Peyer's patch (tissue), 4 donors: ENCODE results near the gene CDK5RAP1. TPM values are rescaled to one million over a fixed set of nuclear protein-coding genes. Genes with fewer than 3 reads are reported as not detected.

Source experiments
- DNase-seq, 3 donors: peaks; one replicate each; pipeline ENCODE4 v3.0.0-alpha.2; 2017 to 2019
- H3K27ac ChIP-seq, 4 donors: fragments of 200-600 bp; sonication (generic); one replicate each; pipeline ENCODE4 v1.5.1; 2016 to 2019
- H3K27me3 ChIP-seq, 2 donors: fragments of 200-600 bp; sonication (generic); one replicate each; pipeline ENCODE4 v1.5.1; 2019
- H3K36me3 ChIP-seq, 3 donors: fragments of 200-600 bp; sonication (generic); one replicate each; pipeline ENCODE4 v1.5.1; 2016 to 2019
- H3K4me1 ChIP-seq, 4 donors: fragments of 200-600 bp; sonication (generic); one replicate each; pipeline ENCODE4 v1.5.1; 2016 to 2019
- H3K4me3 ChIP-seq, 4 donors: fragments of 200-600 bp; sonication (generic); 1 replicate in 3 of 4; 2 replicates in 1 of 4; pipeline ENCODE4 v1.5.1; 2016 to 2019; ENCODE audit warnings: mild to moderate bottlenecking in 1 of 4
- H3K9me3 ChIP-seq, 4 donors: fragments of 200-600 bp; sonication (generic); one replicate each; pipeline ENCODE4 v1.5.1; 2016 to 2019; ENCODE audit warnings: mild to moderate bottlenecking in 1 of 4
- CTCF ChIP-seq, 6 experiments: fragments of 450-650 bp in 4 of 6; fragments of 200-600 bp in 2 of 6; sonication (generic) in 1 of 6; IDR thresholded peaks; one replicate each; pipeline ENCODE4 v1.5.1; 2017 to 2019; ENCODE audit warnings: antibody characterized with exemption in 6 of 6, mild to moderate bottlenecking in 3 of 6, moderate library complexity in 1 of 6
- POLR2A ChIP-seq, 2 donors: fragments of 450-650 bp; IDR thresholded peaks; one replicate each; pipeline ENCODE4 v1.5.1; 2017; ENCODE audit warnings: antibody characterized with exemption in 2 of 2, mild to moderate bottlenecking in 2 of 2, moderate library complexity in 2 of 2
- total RNA-seq, 4 donors: library from RNA; depleted of rRNA; stranded (reverse); fragments of >200 nt; gene quantifications; one replicate each; pipeline ENCODE4 v1.1.0, GENCODE V29; 2016

The CDK5RAP1 gene
- total RNA-seq, 4 donors from 2014 or later = 23.5 to 47.0 (median 30.9) TPM

GRCh38 chr20:33316343-33316742 is 85.0 kb downstream of the CDK5RAP1 start:
- no peaks in the 10 kb centered on the region for H3K9me3 ChIP-seq
- H3K4me1 ChIP-seq = no peaks in the 10 kb centered on the region
- H3K27me3 ChIP-seq = no peaks in the 10 kb centered on the region
- no peak for DNase-seq
- H3K4me3 ChIP-seq = no peak overlapping the region
- no peaks in the 10 kb centered on the region for H3K36me3 ChIP-seq
- H3K27ac ChIP-seq = no peak overlapping the region
- no peak for TF ChIP-seq CTCF (IDR thresholded peaks at IDR 0.05)
- no peak for TF ChIP-seq POLR2A (IDR thresholded peaks at IDR 0.05)

- no peak overlapping the region for H3K27ac ChIP-seq
- DNase-seq = no peak
- no peaks in the 10 kb centered on the region for H3K27me3 ChIP-seq
- H3K36me3 ChIP-seq = no peaks in the 10 kb centered on the region
- TF ChIP-seq POLR2A (IDR thresholded peaks at IDR 0.05) (no peak), CTCF (IDR thresholded peaks at IDR 0.05) (no peak)
- no peaks in the 10 kb centered on the region for H3K9me3 ChIP-seq
- no peak overlapping the region for H3K4me3 ChIP-seq
- H3K4me1 ChIP-seq = no peaks in the 10 kb centered on the region
Observed at GRCh38 chr20:33313686-33314314, 87.5 kb downstream of the CDK5RAP1 start.

- H3K36me3 ChIP-seq = no peaks in the 10 kb centered on the region
- no peak overlapping the region for H3K27ac ChIP-seq
- H3K9me3 ChIP-seq = no peaks in the 10 kb centered on the region
- TF ChIP-seq CTCF (IDR thresholded peaks at IDR 0.05) (no peak), POLR2A (IDR thresholded peaks at IDR 0.05) (no peak)
- H3K27me3 ChIP-seq = no peaks in the 10 kb centered on the region
- no peaks in the 10 kb centered on the region for H3K4me1 ChIP-seq
- no peak for DNase-seq
- H3K4me3 ChIP-seq = no peak overlapping the region
Observed at GRCh38 chr20:33312583-33312982, 88.7 kb downstream of the CDK5RAP1 start.

GRCh38 chr20:33311996-33312395 is 89.3 kb downstream of the CDK5RAP1 start:
- Histone ChIP-seq H3K27me3 (no peaks in the 10 kb centered on the region), H3K27ac (no peak overlapping the region), H3K4me3 (no peak overlapping the region), H3K4me1 (no peaks in the 10 kb centered on the region), H3K36me3 (no peaks in the 10 kb centered on the region), H3K9me3 (no peaks in the 10 kb centered on the region)
- TF ChIP-seq CTCF (IDR thresholded peaks at IDR 0.05) (no peak), POLR2A (IDR thresholded peaks at IDR 0.05) (no peak)
- no peak for DNase-seq

- TF ChIP-seq POLR2A (IDR thresholded peaks at IDR 0.05) (no peak), CTCF (IDR thresholded peaks at IDR 0.05) (no peak)
- H3K4me1 ChIP-seq = no peaks in the 10 kb centered on the region
Observed at GRCh38 chr20:33311011-33311410, 90.3 kb downstream of the CDK5RAP1 start.

More at GRCh38 chr20:33311011-33311410, 90.3 kb downstream of the CDK5RAP1 start:
- Histone ChIP-seq H3K36me3 (no peaks in the 10 kb centered on the region), H3K9me3 (no peaks in the 10 kb centered on the region), H3K27me3 (no peaks in the 10 kb centered on the region), H3K27ac (no peak overlapping the region), H3K4me3 (no peak overlapping the region)
- DNase-seq = no peak
